Fibroblast of the conjunctiva (primary cell): Measurements from ENCODE around the gene RNF169.
"Not testable (repeated sequence)": the region's sequence is repeated elsewhere in the genome, so short reads cannot be mapped to it uniquely, and the experiment has no call there.

Source experiments
- DNase-seq: peaks from one replicate; pipeline ENCODE4 v3.0.0-alpha.2; 2010; ENCODE audit warnings: low read depth

Gene RNF169

DNA sequence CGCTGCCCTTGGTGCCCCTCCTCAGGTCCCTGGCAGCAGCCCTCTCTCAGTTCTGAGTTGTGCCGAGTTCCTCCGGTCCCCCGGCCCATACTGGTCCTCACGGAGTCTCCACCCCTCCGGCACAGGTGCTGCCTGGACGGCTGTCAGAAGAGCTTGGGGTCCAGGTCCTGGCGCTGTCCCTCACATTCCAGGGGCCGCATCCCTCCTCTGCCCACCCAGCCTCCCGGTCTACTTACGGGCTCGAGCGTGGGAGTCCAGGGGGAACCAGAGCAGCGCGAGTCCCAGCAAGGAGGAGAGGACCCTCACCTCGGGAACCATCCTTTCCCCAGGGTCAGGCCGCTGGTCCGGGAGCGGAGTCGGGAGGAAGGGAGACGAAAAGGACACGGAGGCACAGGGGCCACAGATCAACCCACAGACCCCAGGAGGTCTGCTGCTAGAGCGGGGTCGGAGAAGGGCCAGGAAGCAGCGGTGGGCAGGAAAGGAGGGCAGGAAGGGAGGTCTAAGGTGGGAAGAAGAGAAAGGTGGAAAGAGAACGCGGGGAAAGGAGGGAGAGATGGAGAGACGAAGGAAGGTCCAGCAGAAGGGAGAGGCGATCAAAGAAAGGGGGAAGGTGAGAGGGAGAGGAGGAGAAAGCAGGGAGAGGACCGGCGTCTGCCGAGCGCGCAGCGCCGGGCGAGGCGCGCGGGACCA lies 17.9 kb upstream of the RNF169 start:
- no peak for DNase-seq

DNA sequence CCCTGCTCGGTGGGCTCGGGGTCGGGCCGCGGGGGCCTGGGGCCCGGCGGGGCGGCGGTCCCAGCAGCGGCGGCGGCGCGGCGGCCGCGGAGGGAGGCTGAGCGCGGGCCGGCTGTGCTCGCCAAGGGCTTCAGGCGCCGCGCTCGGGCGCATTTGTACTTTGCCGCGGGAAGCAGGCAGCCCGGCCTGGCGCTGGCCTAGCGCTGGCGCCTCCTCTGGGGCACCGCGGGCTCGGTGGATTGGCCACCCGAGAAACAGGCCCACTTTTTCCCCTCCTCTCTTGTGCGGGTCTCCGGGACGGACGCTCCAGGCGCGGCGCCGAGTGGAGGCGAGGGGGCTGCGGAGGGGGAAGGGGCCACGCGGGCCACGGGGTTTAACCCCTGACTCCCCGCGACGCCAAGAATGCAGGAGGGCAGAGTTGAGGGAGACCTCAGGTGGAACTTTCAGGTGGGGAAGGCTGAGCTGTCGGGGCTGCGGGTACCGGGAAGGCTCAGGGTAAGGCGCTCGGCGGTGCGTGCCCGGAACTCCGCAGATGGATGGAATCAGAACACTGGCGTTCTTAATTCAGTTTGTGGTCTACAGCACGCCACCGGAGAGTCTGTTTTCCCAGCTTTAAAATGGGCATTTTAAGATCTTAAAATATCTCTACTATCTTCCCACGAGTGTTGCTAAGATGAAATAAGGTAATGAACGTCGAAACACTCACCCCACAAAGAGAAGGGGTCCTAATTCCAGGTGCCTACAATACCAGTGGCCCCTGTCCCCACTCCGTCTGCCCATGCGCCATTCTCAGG lies 17.2 kb upstream of the RNF169 start, which contains the start of gene CHRDL2:
CHRDL2 (minus strand) TSS at position 126 of the 794 bp plus-strand sequence. CDS start 538 bp downstream, outside the sequence.
- DNase-seq, result no peak

DNA sequence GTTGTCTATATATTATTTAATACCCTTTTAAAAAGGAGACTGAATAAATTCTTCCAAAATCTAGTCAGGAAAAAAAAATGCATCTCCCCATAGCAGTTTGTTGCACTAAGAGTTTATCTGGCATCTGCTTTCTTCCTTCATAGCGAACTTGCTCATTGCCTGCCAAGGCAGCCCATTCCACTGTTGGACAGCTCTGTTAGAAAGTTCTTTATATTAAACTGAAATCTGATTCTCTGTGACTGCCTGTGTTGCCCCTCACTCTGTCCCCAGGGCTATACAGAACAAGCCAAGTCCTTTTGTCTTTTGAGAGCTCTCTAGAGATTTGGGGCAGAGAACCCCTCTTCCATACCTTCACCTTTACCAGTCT lies 14.1 kb upstream of the RNF169 start:
- DNase-seq, result no peak

DNA sequence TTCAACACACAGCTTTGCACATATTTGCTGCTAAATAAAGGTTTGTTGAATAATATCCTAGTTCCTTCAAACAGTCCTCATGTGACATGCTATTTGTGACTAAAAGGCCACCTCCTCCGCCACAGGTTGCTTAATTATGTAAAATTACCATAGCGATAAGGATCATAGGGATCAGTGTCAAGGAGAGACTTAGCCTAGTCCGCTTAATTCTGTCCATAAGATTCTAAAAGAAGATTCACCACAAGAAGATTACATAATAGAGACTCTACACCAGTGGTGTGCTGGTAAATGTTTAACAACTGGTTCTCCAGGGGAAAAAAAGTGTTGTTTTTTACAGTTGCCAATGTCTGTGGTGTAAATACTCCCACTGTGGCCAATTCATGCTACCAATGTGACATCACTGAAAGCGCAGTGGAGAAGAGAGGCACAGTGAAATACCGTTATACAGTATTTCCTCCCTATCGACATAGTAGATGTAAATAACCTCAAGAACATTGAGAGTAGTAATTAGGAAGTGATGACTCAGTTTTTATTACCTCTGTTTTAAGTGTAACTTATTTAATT lies 13.2 kb upstream of the RNF169 start:
- DNase-seq, result no peak

DNA sequence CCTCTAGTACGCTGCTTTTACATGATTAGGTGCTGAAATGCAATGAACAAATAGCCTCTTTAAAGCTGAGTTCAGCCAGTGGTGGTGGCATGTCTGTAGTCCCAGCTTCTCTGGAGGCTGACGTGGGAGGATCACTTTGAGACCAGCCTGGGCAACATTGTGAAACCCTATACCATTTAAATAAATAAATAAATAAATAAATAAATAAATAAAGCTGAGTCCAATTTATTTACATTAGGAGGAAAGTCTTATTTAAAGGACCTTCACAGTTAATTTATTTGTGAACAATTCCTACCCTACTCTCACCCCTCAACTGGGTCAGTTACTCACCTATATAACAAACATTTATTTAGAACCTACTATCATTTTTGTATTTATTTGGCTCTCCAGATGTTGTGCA lies 12.6 kb upstream of the RNF169 start:
- DNase-seq, result no peak

DNA sequence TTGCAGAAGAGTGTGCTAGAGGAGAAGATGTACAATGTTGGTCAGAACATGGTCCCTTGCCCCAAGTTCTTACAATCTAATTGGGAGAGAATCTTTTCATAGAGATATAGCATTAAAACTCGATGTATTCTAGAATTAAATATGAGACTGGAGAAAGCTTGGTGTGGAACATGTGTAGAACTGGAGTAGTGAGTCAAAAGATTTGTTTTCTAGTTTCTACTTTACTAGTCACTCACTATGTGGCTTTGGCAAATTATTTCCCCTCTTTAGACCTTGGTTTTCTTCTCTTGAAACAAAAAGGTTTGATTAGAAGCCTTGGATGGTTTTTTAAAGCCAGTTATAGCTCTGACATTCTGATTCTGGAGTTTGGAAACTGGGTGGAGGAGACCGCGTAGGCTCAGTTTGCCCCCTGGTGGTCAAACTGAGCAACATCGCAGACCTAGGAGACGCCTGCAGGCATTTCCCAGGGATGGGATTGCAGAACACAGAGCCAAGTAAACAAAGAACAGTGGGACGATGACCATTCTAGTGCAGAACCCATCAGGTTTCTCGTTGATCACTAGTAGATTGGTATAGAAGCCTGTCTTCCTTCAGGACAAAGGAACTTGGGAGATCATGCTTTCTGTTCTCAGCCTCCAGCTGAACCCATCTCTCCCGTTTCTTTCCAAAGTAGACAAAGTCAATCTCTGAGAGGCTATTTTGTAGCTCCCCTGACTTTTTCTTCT lies 8.9 kb upstream of the RNF169 start:
- DNase-seq, result peak; percentile 47

DNA sequence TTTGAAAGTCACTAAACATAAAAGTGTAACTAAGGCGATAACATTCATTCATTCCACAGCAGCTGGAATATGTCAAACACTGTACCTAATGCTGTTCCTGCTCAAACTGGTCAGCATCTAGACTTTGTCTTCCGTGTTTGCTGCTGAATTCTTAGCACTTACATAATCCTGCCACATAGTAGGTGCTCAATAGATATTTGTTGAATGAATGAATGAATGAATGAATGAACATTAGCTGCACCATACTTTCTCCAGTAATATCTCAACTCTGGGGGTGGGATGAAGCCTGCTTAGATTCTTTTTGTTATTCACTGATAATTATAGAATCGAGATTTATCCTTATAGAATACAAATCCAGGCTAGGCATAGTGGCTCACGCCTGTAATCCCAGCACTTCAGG lies 6.6 kb upstream of the RNF169 start:
- DNase-seq, result no peak

DNA sequence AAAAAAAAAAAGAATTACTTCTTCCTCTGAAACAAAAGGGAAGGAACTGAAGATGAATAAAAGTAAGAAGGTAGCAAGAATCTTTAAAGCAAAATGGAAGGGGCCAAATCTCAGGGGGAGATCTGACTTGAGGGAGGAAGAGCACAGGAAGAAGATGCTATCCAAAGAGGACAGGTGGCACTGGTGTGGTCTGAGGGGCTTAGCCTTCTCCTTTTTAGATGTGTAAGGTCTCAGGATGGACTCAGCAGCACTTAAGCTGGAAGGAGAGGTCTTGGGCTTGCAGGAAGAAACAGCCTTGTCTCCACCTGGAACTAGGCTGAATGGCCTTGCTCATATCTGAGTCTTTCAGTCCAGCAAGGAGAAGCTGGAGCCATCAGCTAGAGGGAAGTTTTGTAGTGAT lies 5.0 kb upstream of the RNF169 start:
- DNase-seq, result no peak

DNA sequence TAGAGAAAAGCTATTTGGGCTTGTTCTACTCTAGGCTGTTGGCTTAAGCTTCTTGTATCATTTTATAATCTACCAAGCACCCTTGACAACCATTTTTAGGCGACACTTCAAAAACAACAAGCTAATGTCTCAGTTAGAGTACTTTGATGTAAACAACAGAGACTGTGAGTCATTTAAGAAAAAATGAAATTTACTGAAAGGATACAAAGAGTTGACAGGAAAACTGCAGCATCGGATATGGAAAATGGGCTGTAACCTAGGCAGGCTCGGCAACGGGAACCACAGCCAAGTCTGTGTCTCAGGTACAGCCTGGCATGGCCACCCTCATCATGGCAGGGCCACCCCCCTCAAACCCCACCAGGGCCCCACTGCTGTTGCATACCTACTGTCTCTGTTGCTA lies 4.4 kb upstream of the RNF169 start:
- no peak for DNase-seq

DNA sequence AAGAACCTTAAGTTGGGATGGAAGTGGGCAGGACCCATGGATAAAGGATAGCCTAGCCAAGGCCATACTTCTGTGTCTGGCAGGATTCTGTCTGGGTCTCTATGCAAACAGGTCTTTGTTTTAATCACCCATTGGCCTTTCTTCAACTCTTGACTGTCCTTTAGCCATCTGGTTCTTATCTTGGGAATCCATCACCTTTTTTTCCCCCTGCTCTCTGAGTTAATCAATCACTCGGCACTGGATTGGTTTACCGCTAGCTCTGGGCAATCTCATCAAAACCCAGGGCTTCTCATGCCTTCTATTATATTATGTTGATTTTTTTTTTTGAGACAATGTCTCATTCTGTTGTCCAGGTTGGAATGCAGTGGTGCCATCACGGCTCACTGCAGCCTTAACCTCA lies 1.8 kb upstream of the RNF169 start:
- DNase-seq, result no peak

DNA sequence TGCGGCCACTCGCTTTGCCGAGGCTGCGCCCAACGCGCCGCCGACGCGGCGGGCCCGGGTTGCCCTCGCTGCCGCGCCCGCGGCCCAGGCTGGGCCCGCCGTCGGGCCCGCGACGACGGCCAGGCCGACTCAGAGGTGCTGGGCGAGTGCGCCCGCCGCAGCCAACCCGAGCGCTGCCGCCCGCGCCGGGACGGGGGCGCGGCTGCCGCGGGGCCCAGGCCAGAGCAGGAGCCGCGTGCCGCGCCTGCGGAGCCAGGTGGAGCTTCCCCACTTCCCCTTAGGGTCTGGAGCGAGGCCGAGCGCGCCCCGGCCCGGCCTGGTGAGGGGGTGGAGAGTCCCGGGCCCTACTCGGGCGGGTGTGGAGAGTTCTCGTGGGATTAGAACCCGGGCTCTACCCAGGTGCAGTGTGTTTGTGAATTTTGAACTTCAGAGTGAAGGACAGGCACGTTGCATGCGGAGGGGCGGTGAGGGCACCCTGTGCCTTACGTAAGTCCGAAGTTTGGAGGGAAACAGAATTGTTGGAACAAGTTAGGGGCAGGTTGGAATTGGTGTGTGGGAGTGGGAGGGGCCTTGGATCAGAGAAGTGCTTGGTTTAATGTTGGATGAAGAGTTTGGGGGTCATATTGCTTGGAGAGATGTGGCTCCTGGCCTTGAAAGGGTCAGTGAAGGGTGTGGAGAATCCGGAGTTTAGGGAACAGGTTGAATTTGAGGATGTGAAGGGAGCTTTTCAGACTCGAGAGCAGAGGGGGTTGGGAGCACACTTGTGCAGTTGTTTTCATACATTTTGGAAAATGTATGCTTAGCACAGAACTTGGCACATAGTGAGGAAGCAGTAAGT lies 697 bp downstream of the RNF169 start:
- DNase-seq, result no peak

DNA sequence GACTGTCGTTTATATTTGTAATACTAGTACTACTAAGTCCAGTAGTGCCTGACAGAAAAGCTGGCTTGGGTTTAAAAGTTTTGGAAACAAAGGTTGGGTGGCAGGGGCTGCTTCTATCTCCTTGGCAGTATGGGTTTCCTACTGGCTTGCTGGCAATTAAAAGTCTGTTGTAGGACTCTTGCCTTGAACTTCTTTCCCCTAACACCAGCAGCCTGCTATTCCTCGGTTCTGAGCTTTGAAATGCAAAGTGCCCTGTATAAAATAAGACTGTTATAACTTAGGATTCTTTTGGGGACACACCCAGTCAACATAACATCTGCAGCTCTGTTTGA lies 1.3 kb downstream of the RNF169 start:
- DNase-seq, result no peak

DNA sequence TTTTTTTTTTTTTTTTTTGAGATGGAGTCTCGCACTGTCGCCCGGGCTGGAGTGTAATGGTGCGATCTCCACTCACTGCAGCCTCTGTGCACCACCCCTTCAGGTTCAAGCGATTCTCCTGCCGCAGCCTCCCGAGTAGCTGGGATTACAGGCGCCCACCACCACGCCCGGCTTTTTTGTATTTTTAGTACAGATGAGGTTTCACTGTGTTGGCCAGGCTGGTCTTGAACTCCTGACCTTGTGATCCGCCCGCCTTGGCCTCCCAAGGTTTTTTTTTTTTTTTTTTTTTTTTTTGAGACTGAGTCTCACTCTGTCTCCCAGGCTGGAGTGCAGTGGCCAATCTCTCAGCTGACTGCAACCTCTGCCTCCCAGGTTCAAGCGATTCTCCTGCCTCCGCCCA lies 1.9 kb downstream of the RNF169 start:
- DNase-seq, result not testable (repeated sequence)

DNA sequence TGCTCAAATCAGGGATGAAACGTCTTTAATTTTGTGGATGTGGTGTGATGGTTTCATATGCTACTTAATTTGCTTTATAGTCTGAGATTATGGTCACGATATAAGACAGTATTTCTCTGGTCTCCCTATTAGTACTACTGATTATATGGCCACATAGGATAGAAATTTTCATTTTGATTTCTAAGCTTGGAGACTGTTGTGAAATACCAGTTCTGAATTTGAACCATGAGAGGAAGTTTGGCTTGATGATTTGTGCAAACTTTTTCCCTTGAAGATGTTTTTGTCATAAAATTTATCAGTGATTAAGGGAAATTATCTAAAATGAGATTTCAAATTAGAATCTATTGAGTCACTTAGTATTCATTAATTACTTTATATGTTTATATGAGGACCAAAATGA lies 2.7 kb downstream of the RNF169 start:
- no peak for DNase-seq

DNA sequence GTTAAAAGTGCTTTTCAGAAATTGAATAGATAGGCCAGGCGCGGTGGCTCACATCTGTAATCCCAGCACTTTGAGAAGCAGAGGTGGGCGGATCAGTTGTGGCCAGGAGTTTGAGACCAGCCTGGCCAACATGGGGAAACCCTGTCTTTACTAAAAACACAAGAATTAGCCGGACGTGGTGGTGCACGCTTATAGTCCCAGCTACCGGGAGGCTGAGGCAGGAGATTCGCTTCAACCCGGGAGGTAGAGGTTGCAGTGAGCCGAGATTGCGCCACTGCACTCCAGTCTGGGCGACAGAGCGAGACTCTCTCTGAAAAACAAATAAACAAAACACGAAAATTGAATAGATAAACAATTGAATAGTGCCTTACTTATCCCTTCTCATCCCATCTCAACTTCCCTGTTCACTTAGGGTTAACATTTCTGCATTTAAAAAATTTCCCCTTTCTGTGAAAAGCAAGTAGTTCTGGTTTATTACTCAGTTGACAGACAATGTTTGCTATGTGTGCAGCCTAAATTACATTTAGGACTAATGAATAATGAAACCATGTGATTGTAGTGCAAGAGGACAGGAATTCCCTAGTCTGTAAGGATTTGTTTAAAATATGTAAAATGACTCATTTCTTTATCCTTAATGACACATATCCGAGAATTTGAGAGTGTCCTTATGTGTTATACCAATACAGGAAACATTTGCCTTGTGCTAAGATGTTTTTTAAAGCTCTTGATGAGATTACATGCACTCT lies 6.0 kb downstream of the RNF169 start:
- peak; percentile 49 for DNase-seq

DNA sequence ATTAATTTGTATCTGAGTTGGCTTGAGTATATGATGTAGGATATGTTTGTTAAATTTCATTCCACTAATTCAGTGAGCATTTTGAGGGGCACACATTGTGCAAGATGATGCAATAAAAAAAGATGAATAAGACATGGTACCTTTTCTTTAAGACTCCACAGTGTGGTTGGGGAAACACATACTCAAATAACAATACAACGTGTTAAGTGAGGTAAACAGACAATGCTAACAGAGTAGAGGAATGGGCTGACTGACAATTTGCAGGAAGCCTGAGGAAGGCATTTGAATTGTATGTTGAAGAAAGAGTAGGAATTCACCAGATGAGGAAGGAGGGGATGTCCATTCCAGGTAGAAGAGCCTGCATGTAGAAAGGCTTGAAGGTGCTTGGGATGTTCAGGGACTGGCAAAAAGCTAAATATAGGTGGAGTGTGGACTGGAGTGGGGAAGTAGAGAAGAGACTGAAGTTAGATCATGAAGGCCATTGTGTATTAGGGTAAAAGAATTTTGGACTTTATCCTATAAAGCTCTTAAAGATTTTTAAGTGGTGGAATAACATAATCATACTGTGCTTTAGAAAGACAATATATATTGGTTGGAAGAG lies 6.8 kb downstream of the RNF169 start:
- DNase-seq, result no peak

DNA sequence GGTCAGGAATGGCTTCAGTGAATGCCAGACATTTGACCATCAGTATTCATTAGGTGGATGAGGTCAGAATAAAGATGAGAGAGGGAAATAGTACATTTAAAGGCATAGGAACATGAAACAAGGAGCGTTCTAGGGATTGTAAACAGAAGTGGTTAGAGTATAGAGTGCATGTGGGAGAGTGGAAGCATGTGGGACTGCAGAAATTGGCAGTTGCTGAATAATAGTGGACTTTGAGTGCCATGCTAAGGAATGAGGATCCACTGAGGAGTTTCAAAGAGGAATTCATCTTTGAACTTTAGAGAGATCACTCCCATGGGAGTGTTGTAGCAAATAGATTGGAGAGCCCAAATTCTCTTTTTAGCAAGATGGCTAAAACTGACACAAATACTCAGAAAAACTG lies 7.9 kb downstream of the RNF169 start:
- no peak for DNase-seq

DNA sequence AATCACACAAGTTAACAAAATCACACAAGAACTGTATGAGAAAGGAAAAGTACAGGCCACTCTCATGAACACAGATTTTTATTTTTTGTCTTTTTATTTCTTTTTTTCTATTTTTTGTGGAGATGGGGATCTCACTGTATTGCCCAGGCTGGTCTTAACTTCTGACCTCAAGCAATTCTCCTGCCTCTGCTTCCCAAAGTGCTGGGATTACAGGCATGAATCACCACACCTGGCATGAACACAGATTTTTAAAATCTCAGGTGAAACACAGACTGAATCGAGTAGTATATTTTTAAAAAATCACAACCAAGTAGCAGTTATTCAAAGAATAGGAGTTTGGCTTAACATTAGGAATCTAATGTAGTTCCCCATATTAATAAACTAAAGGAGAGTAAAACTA lies 18.3 kb downstream of the RNF169 start:
- no peak for DNase-seq

DNA sequence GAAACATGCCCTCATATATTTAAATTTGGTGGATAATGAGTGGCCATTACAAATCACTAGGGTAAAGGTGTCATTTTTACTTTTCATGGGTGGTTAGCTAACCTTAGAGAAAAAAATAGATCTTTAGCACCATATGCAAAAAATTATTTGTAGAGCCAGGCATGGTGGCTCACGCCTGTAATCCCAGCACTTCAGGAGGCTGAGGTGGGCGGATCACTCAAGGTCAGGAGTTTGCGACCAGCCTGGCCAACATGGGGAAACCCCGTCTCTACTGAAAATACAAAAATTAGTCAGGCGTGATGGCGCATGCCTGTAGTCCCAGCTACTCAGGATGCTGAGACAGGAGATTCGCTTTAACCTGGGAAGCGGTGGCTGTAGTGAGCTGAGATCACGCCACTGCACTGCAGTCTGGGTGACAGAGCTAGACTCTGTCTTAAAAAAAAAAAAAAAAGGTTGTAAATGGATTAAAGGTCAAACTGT lies 19.6 kb downstream of the RNF169 start:
- DNase-seq, result not testable (repeated sequence)

DNA sequence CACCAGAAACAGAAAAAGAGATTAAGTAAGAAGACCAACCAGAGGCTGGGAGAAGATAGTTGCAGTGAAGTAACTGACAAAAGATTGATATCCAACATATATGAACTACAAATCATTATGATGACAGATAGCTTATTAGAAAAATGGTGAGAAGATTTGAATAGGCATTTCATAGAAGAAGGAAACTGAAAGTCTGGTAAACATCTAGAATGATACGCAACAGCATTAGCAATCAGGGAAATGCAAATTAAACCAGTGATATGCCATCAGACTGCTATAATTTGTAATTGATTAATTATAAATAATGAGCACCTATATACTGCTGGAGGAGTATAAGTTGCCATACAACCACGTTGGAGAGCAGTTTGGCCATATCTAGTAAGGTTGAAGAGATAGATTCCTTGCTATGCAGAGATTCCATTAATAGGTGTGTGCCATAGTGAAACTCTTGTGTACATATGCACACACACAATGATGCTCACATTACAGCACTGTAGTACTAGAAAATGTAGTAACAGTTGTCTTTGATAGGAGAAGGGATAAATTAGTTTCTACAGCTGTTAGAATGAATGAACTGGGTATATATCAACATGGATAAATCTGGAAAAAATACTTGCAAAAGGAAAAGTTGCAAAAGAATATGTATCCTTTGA lies 20.5 kb downstream of the RNF169 start:
- no peak for DNase-seq
